ENCODE results near the gene KAZN. TPM values are rescaled to one million over a fixed set of nuclear protein-coding genes. Genes with fewer than 3 reads are reported as not detected.

The KAZN gene
- total and polyA plus RNA-seq, 2 of the 8 experiments (the other 6 are each of a cell fraction or from before 2014, with no cell fraction given), result 3.7 to 11.8 TPM

- Histone ChIP-seq H2BK5ac (ENCODE audit: low read depth, low read length) (no peak overlapping the region), H2AK5ac (ENCODE audit: low read depth, low read length) (no peak overlapping the region), H3K4ac (replicated peaks; ENCODE audit: insufficient read length, low read depth, low read length) (no peak overlapping the region), H3K18ac (ENCODE audit: extremely low read depth, low read length) (no peak overlapping the region), H3K9me3 (ENCODE audit: insufficient read depth in 2 of 2, low read depth in 1 of 2, low read length in 1 of 2) (no peaks in the 10 kb centered on the region), H3K23me2 (ENCODE audit: low read depth, low read length) (no peaks in the 10 kb centered on the region), H4K20me1 (replicated peaks in 1 of 2; ENCODE audit: control insufficient read depth in 1 of 2, insufficient read depth in 2 of 2, low read length in 2 of 2) (no peaks in the 10 kb centered on the region), H2AFZ (ENCODE audit: low read length) (no peak overlapping the region), H3K14ac (ENCODE audit: insufficient read length) (no peak overlapping the region), H3K4me1 (replicated peaks in 1 of 4; ENCODE audit: control insufficient read depth in 3 of 4, insufficient read depth in 4 of 4, low read length in 3 of 4) (peaks cover 4 to 18% (median 8%) of the 10 kb centered on the region in 4 experiments), H4K5ac (ENCODE audit: insufficient read length, low read depth, low read length) (no peak overlapping the region), H3K4me2 (ENCODE audit: insufficient read depth in 1 of 2, low read depth in 2 of 2, low read length in 2 of 2) (no peak overlapping the region), H3K27me3 (replicated peaks in 1 of 4; ENCODE audit: control insufficient read depth in 3 of 4, extremely low read depth in 1 of 4, insufficient read depth in 3 of 4, low read length in 3 of 4) (peaks cover 0 to 3% (median 0%) of the 10 kb centered on the region in 4 experiments; a peak in 3 of 7 replicates), H4K8ac (ENCODE audit: extremely low read depth, insufficient read depth, low read length) (no peak overlapping the region), H2BK15ac (ENCODE audit: low read length) (no peak overlapping the region), H3K36me3 (ENCODE audit: control insufficient read depth in 2 of 4, insufficient read depth in 4 of 4, low read length in 3 of 4) (no peaks in the 10 kb centered on the region), H3K23ac (ENCODE audit: insufficient read length) (no peak overlapping the region), H3K27ac (ENCODE audit: low read depth, low read length) (no peak overlapping the region), H2BK20ac (ENCODE audit: low read length) (no peak overlapping the region), H3K79me2 (ENCODE audit: control insufficient read depth in 1 of 2, insufficient read depth in 2 of 2, low read length in 2 of 2) (no peaks in the 10 kb centered on the region), H3K79me1 (ENCODE audit: low read depth, low read length) (no peaks in the 10 kb centered on the region), H3K9ac (replicated peaks in 1 of 4; ENCODE audit: extremely low read depth in 1 of 4, low read depth in 3 of 4, low read length in 3 of 4) (no peak overlapping the region), H3K4me3 (ENCODE audit: extremely low read depth in 1 of 4, insufficient read depth in 2 of 4, low read depth in 3 of 4, low read length in 4 of 4) (no peak overlapping the region), H2BK120ac (replicated peaks; ENCODE audit: low read depth, low read length) (no peak overlapping the region), H4K91ac (replicated peaks; ENCODE audit: insufficient read length, low read length) (no peak overlapping the region), H2BK12ac (ENCODE audit: low read depth, low read length) (no peak overlapping the region), H3K56ac (replicated peaks; ENCODE audit: insufficient read length, low read depth, low read length) (no peak overlapping the region)
- ChIA-PET POLR2A (ENCODE audit: partially characterized antibody) (interaction anchor here (0.7 kb wide), 1 partner anchor 16 kb away, joined by 3 read pairs; no protein-coding TSS in a partner anchor), CTCF (ENCODE audit: partially characterized antibody) (interaction anchor here (0.6 to 2.6 kb wide), 10 partner anchors 11 to 317 kb away, joined by 3 to 9 read pairs (median 4); no protein-coding TSS in a partner anchor)
- no peak for DNase-seq (ENCODE audit: low read depth in 1 of 2, low spot score in 2 of 2)
- no peak for TF ChIP-seq CREB1 (IDR thresholded peaks at IDR 0.05)
- TF ChIP-seq JUN (IDR thresholded peaks at IDR 0.05; ENCODE audit: low read depth, low read length), result no peak
- TF ChIP-seq CTCF (IDR thresholded peaks at IDR 0.05; ENCODE audit: control extremely low read depth in 1 of 3, insufficient read depth in 1 of 3, low read depth in 1 of 3, low read length in 3 of 3), result no peak
- no peak for FAIRE-seq
- 89% methylated on average over 25 of the region's 26 CpGs; no CpG with 5 or more reads in 1 of the 2 experiments for WGBS, 2 experiments (ENCODE audit: extremely low coverage in 1 of 2, insufficient coverage in 1 of 2, insufficient read length in 1 of 2, insufficient replicate concordance in 2 of 2, low coverage in 1 of 2, low lambda C conversion rate in 2 of 2, missing lambda C conversion rate in 1 of 2)
These were observed 496.4 kb downstream of the KAZN start for GRCh38 chr1:15094719-15095495.
